GM12878 (cell line): Measurements from ENCODE around the gene SOX5. TPM values are rescaled to one million over a fixed set of nuclear protein-coding genes. Genes with fewer than 3 reads are reported as not detected.

Experiments
- ATAC-seq: fragments of 200-7000 bp; cut with Tn5 transposase; 3 replicates; pipeline ENCODE4 v1.9.1; 2020; ENCODE audit warnings: mild to moderate bottlenecking, moderate library complexity
- BruUV-seq: library from RNA; stranded (reverse); fragments of 400-500 nt; replicated peaks from 2 replicates; lab custom pipeline; 2021; lab: Mats Ljungman, UMichigan
- CTCF ChIA-PET: fragments of 300-600 bp; sonication (Branson Sonifier 250); formaldehyde crosslinking; extraction: SDS; loops from one replicate; lab custom pipeline; 2021; ENCODE audit warnings: inconsistent platforms; lab: Yijun Ruan, JAX
- POLR2A ChIA-PET: fragments of 350-600 bp; formaldehyde crosslinking; extraction: SDS; loops from one replicate; lab custom pipeline; 2021; ENCODE audit warnings: inconsistent platforms; lab: Charles Lee
- RAD21 ChIA-PET: fragments of 300-600 bp; sonication (Branson Sonifier 250); formaldehyde crosslinking; loops from one replicate; lab custom pipeline; 2023; ENCODE audit warnings: antibody characterized with exemption; ENCODE audit not compliant: unreplicated experiment; lab: Charles Lee
- SMC1A ChIA-PET: fragments of 300-600 bp; sonication (Branson Sonifier 250); formaldehyde crosslinking; loops from one replicate; lab custom pipeline; 2023; ENCODE audit not compliant: unreplicated experiment, uncharacterized antibody; lab: Charles Lee
- DNase-seq: peaks from one replicate; pipeline ENCODE4 v3.0.0-alpha.2; 2011; ENCODE audit warnings: low read depth, low spot score
- FAIRE-seq: peaks from 3 replicates; lab custom pipeline; 2011; peaks lifted over from hg19 to GRCh38; lab: Jason Lieb, UNC
- H2AFZ ChIP-seq: 2 replicates; pipeline ENCODE4 v1.6.0; 2011; ENCODE audit warnings: low read depth, low read length, control low read depth; ENCODE audit not compliant: control insufficient read depth
- H3K27ac ChIP-seq: 2 replicates; pipeline ENCODE4 v1.5.1; 2011; ENCODE audit warnings: control low read depth; ENCODE audit not compliant: control insufficient read depth, insufficient read depth
- H3K27me3 ChIP-seq, 2 experiments: replicated peaks in 1 of 2; 2 replicates each; pipeline versions ENCODE4 v1.6.0 to v1.6.1; 2011; ENCODE audit warnings: low read length in 1 of 2; ENCODE audit not compliant: control insufficient read depth in 2 of 2, insufficient read depth in 2 of 2
- H3K36me3 ChIP-seq, 2 experiments: 2 replicates each; pipeline ENCODE4 v1.5.1; 2011; ENCODE audit warnings: low read length in 1 of 2; ENCODE audit not compliant: control insufficient read depth in 2 of 2, insufficient read depth in 2 of 2
- H3K4me1 ChIP-seq: 2 replicates; pipeline ENCODE4 v1.6.1; 2011; ENCODE audit warnings: mild to moderate bottlenecking, low read length, moderate library complexity, mixed read lengths; ENCODE audit not compliant: control insufficient read depth, insufficient read depth
- H3K4me2 ChIP-seq: 2 replicates; pipeline ENCODE4 v1.6.0; 2011; ENCODE audit warnings: control low read depth; ENCODE audit not compliant: control insufficient read depth, insufficient read depth
- H3K4me3 ChIP-seq: fragments of 200-600 bp; sonication (generic); 2 replicates; pipeline ENCODE4 v1.5.1; 2016
- H3K79me2 ChIP-seq: 2 replicates; pipeline ENCODE4 v1.6.0; 2011; ENCODE audit warnings: low read length; ENCODE audit not compliant: control insufficient read depth, insufficient read depth
- H3K9ac ChIP-seq: 2 replicates; pipeline ENCODE4 v1.8.0; 2011; ENCODE audit warnings: low read length, control low read depth, mixed read lengths; ENCODE audit not compliant: control insufficient read depth, insufficient read depth
- H3K9me3 ChIP-seq: replicated peaks from 3 replicates; pipeline ENCODE4 v1.5.1; 2011; ENCODE audit warnings: mild to moderate bottlenecking, low read length; ENCODE audit not compliant: control insufficient read depth, insufficient read depth
- H4K20me1 ChIP-seq: 2 replicates; pipeline ENCODE4 v1.6.0; 2011; ENCODE audit not compliant: control insufficient read depth, insufficient read depth
- ATF2 ChIP-seq: IDR thresholded peaks from 2 replicates; pipeline ENCODE4 v1.6.1; 2012; ENCODE audit warnings: low read length, inconsistent platforms
- IKZF1 ChIP-seq: fragments of 450-650 bp; conservative IDR thresholded peaks from 2 replicates; pipeline ENCODE4 v1.6.1; 2017; ENCODE audit warnings: antibody characterized with exemption, mild to moderate bottlenecking
- JUND ChIP-seq: IDR thresholded peaks from 2 replicates; pipeline ENCODE4 v1.6.1; 2012; ENCODE audit warnings: low read depth, mild to moderate bottlenecking, low read length, improper control_type of control experiment, moderate library complexity
- KAT2A ChIP-seq: conservative IDR thresholded peaks from 2 replicates; pipeline ENCODE4 v1.6.1; 2011; ENCODE audit warnings: low read depth, low read length; ENCODE audit not compliant: control insufficient read depth
- NR2C1 ChIP-seq: fragments of 450-650 bp; IDR thresholded peaks from 2 replicates; pipeline ENCODE4 v1.6.1; 2017; ENCODE audit warnings: antibody characterized with exemption, mild to moderate bottlenecking, moderate library complexity
- RB1 ChIP-seq: fragments of 450-650 bp; formaldehyde crosslinking; IDR thresholded peaks from 2 replicates; pipeline ENCODE4 v1.6.1; 2017; ENCODE audit warnings: mild to moderate bottlenecking, borderline replicate concordance
- RELA ChIP-seq: fragments of 450-650 bp; IDR thresholded peaks from 2 replicates; pipeline ENCODE4 v1.8.0; 2014; ENCODE audit warnings: borderline replicate concordance; ENCODE audit not compliant: partially characterized antibody
- USF1 ChIP-seq: IDR thresholded peaks from 2 replicates; pipeline ENCODE4 v1.6.1; 2011; ENCODE audit warnings: borderline replicate concordance, low read depth, mild to moderate bottlenecking, moderate library complexity, mixed read lengths, low read length; ENCODE audit not compliant: insufficient read depth; ENCODE audit errors: extremely low read length
- WRNIP1 ChIP-seq: IDR thresholded peaks from 2 replicates; pipeline ENCODE4 v1.6.1; 2011; ENCODE audit warnings: low read depth, low read length, improper control_type of control experiment, borderline replicate concordance
- ZNF592 ChIP-seq: fragments of 450-650 bp; IDR thresholded peaks from 2 replicates; pipeline ENCODE4 v1.6.1; 2017; ENCODE audit warnings: mild to moderate bottlenecking, moderate library complexity
- ZNF687 ChIP-seq: fragments of 450-650 bp; IDR thresholded peaks from 2 replicates; pipeline ENCODE4 v1.6.1; 2017; ENCODE audit warnings: mild to moderate bottlenecking, moderate library complexity
- WGBS: methylation state at CpG from one replicate; pipeline ENCODE4 v1.1.6; 2016; ENCODE audit warnings: low lambda C conversion rate; ENCODE audit not compliant: insufficient replicate concordance, insufficient coverage; ENCODE audit errors: missing lambda C conversion rate; 5-methylcytosine and 5-hydroxymethylcytosine counted together
- in situ Hi-C: fragments of 300-500 bp; cut with MboI; formaldehyde crosslinking; loops from 9 replicates; pipeline ENCODE4 v1.14.3; 2018; ENCODE audit warnings: mixed read lengths
- intact Hi-C: fragments of 100-400 bp; cut with micrococcal nuclease; formaldehyde crosslinking; loops from one replicate; pipeline ENCODE4 v1.14.2; 2022; ENCODE audit not compliant: unreplicated experiment
- polyA plus RNA-seq, 11 experiments: library from polyadenylated mRNA; depleted of rRNA in 4 of 11; unstranded in 6 of 11; stranded (reverse) in 5 of 11; fragments of >200 nt; fragmentation: Nextera tagmentation in 4 of 11; fragmentation: Illumina TruSeq in 1 of 11; extraction: Ambion mirVana in 4 of 11; extraction: Trizol in 1 of 11; gene quantifications; 1 replicate in 1 of 11; 2 replicates in 10 of 11; pipeline versions ENCODE4 v1.2.1 to v1.2.3, GENCODE V29; 2011 to 2016; ENCODE audit warnings: inconsistent platforms in 2 of 11, missing spikeins in 2 of 11, low read depth in 1 of 11
- total RNA-seq, 4 experiments: library from RNA; depleted of rRNA in 3 of 4; stranded (reverse); fragments of >200 nt in 3 of 4; fragmentation: Illumina TruSeq in 1 of 4; extraction: Trizol in 1 of 4; gene quantifications; 2 replicates each; pipeline versions ENCODE4 v1.2.1 to v1.2.3, GENCODE V29; 2013 to 2021
- TF ChIP-seq, protein P1 (sequence below): IDR thresholded peaks from 2 replicates; pipeline ENCODE4 v1.6.1; 2011; ENCODE audit warnings: mild to moderate bottlenecking, low read depth, low read length, moderate library complexity; ENCODE audit not compliant: insufficient replicate concordance

Gene SOX5
- total and polyA plus RNA-seq, 10 of the 15 experiments (the other 5 are each of a cell fraction or from before 2014, with no cell fraction given) = 0.08 to 1.0 (median 0.24) TPM

DNA sequence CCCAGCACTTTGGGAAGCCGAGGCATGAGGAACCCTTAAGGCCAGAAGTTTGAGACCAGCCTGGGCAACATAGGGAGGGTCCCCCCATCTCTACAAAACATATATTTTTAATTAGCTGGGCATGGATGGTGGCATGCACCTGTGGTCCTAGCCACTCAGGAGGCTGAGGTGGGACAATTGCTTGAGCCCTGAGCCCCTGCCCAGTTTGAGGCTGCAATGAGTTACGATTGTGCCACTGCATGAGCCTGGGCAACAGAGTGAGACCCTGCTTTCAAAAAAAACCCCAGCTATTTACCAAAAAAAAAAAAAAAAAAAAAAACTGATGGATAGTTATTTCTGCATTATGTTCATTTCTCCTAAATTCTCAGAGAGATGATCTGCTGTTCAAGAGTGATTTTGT lies 230.0 kb downstream of the SOX5 start:
- DNase-seq (no peak), FAIRE-seq (no peak), ATAC-seq (no peak)
- 23% methylated on average over 2 of the region's 2 CpGs for WGBS
- BruUV-seq = no TSS peak
- in situ Hi-C loops = no loop called here
- no peak overlapping the region for H3K9ac ChIP-seq
- H3K36me3 ChIP-seq = no peaks in the 10 kb centered on the region
- H3K79me2 ChIP-seq = no peaks in the 10 kb centered on the region
- H3K27ac ChIP-seq = no peak overlapping the region
- intact Hi-C loops = no loop called here
- H3K4me2 ChIP-seq = no peak overlapping the region
- H2AFZ ChIP-seq = no peak overlapping the region
- H3K4me1 ChIP-seq = no peaks in the 10 kb centered on the region
- SMC1A ChIA-PET = interaction anchor here (0.6 kb wide), 1 partner anchor 61 kb away, joined by 3 read pairs; no protein-coding TSS in a partner anchor
- CTCF ChIA-PET = no interaction called here
- H3K9me3 ChIP-seq = no peaks in the 10 kb centered on the region
- RAD21 ChIA-PET = no interaction called here
- H3K27me3 ChIP-seq = no peaks in the 10 kb centered on the region
- no peaks in the 10 kb centered on the region for H4K20me1 ChIP-seq
- POLR2A ChIA-PET = no interaction called here
- no peak overlapping the region for H3K4me3 ChIP-seq
- TF ChIP-seq WRNIP1 (no peak), USF1 (no peak), KAT2A (no peak), RB1 (no peak), NR2C1 (no peak), JUND (no peak), ZNF592 (no peak), ATF2 (no peak), IKZF1 (no peak), RELA (no peak), ZNF687 (no peak)
- TF ChIP-seq, protein P1, sequence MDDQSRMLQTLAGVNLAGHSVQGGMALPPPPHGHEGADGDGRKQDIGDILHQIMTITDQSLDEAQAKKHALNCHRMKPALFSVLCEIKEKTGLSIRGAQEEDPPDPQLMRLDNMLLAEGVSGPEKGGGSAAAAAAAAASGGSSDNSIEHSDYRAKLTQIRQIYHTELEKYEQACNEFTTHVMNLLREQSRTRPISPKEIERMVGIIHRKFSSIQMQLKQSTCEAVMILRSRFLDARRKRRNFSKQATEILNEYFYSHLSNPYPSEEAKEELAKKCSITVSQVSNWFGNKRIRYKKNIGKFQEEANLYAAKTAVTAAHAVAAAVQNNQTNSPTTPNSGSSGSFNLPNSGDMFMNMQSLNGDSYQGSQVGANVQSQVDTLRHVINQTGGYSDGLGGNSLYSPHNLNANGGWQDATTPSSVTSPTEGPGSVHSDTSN = no peak
